ENCODE data around the gene PNMA8A. TPM values are rescaled to one million over a fixed set of nuclear protein-coding genes. Genes with fewer than 3 reads are reported as not detected.
A peak's percentile ranks its signal among the peaks of the same experiment; 100 is the strongest.
"Not testable (repeated sequence)": the region's sequence is repeated elsewhere in the genome, so short reads cannot be mapped to it uniquely, and the experiment has no call there.

PNMA8A gene
- total RNA-seq, 4 donors from 2014 or later: 1.4 to 5.3 (median 2.5) TPM

DNA sequence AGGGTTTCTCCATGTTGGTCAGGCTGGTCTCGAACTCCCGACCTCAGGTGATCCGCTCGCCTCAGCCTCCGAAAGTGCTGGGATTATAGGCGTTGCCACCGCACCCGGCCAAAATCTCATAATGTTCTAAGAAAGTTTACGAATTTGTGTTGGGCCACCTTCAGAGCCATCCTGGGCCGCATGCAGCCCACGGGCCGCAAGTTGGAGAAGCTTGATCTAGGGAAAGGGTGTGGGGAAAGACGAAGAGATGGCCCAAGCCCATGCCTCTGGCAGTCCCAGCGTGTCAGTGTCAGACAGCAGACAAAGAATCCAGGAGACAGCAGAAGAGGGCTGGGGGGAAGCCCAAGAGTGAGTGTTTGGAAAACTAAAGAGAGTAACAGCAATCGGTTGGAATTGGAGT is 25.3 kb downstream of the PNMA8A start:
- Histone ChIP-seq H3K9me3 (no peaks in the 10 kb centered on the region), H3K27ac (replicated peaks in 1 of 4) (no peak overlapping the region), H3K4me1 (peaks cover 5 to 17% (median 14%) of the 10 kb centered on the region in 4 donors), H3K4me3 (no peak overlapping the region), H3K36me3 (no peaks in the 10 kb centered on the region), H3K27me3 (no peaks in the 10 kb centered on the region)
- intact Hi-C loops (cut with DNase I): no loop called here
- no peak for TF ChIP-seq POLR2AphosphoS5 (IDR thresholded peaks at IDR 0.05)
- TF ChIP-seq EP300 (IDR thresholded peaks at IDR 0.05): no peak
- TF ChIP-seq POLR2A (IDR thresholded peaks at IDR 0.05; ENCODE audit: low read depth): no peak
- TF ChIP-seq, protein P1, sequence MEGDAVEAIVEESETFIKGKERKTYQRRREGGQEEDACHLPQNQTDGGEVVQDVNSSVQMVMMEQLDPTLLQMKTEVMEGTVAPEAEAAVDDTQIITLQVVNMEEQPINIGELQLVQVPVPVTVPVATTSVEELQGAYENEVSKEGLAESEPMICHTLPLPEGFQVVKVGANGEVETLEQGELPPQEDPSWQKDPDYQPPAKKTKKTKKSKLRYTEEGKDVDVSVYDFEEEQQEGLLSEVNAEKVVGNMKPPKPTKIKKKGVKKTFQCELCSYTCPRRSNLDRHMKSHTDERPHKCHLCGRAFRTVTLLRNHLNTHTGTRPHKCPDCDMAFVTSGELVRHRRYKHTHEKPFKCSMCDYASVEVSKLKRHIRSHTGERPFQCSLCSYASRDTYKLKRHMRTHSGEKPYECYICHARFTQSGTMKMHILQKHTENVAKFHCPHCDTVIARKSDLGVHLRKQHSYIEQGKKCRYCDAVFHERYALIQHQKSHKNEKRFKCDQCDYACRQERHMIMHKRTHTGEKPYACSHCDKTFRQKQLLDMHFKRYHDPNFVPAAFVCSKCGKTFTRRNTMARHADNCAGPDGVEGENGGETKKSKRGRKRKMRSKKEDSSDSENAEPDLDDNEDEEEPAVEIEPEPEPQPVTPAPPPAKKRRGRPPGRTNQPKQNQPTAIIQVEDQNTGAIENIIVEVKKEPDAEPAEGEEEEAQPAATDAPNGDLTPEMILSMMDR (IDR thresholded peaks at IDR 0.05): no peak
- no peak for DNase-seq (ENCODE audit: extremely low spot score)
- 85% methylated on average over 15 of the region's 15 CpGs for WGBS

DNA sequence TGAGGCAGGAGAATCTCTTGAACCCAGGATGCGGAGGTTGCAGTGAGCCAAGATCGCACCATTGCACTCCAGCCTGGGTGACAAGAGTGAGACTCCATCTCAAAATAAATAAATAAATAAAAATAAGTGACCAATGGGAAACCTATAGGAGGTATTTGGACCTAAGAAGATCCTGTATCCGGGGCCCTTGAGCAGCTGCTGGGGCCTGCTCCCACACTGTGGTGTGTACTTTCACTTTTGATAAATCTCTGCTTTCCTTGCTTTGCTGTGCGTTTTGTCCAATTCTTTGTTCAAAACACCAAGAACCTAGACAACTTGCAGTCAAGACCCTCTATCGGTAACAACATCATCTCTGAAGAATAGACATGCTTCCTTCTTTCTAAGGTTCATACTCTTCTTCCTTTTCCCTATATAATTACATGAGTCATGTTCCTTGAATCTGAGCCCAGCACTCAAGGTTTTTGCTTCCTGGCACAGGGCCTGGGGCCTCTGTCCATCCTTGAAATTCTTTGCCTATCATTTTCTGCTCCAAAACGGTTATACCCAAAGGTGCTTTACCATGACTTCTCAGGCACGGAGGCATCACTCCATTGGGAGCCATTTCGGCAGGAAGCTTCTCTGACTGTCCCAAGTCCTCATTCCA is 28.4 kb downstream of the PNMA8A start:
- no peaks in the 10 kb centered on the region for H3K9me3 ChIP-seq
- peak overlapping the region in 1 of 4 donors; percentile 31 for H3K27ac ChIP-seq (replicated peaks in 1 of 4)
- WGBS: 49% methylated on average over 8 of the region's 8 CpGs
- TF ChIP-seq POLR2AphosphoS5 (IDR thresholded peaks at IDR 0.05) (peak in 1 of 2 donors; percentile 37), POLR2A (IDR thresholded peaks at IDR 0.05; ENCODE audit: low read depth) (no peak), EP300 (IDR thresholded peaks at IDR 0.05) (no peak)
- H3K4me1 ChIP-seq: peaks cover 5 to 17% (median 14%) of the 10 kb centered on the region in 4 donors
- H3K36me3 ChIP-seq: no peaks in the 10 kb centered on the region
- intact Hi-C loops (cut with DNase I): no loop called here
- H3K27me3 ChIP-seq: no peaks in the 10 kb centered on the region
- no peak for DNase-seq (ENCODE audit: extremely low spot score)
- H3K4me3 ChIP-seq: no peak overlapping the region

DNA sequence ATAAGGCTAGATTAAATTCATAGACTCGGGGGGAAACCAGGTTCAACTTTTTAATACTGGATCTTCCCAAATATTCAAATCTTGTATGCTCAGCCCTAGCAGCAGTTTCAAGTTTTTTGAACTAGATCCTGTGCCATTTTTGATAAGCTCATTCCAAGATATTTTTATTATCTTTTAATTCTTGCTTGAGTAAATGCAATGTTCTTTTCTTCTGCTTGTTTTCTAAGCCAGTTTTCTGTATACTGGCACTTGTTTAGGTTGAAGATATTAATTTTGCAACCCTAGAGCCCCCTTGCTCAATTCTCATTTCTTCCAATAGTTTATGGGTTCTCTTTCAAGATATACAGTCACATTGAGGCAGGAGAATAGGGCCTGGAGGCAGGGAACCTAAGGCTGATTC is 29.5 kb downstream of the PNMA8A start:
- Histone ChIP-seq H3K27me3 (no peaks in the 10 kb centered on the region), H3K4me3 (no peak overlapping the region), H3K9me3 (no peaks in the 10 kb centered on the region), H3K36me3 (no peaks in the 10 kb centered on the region), H3K4me1 (peaks cover 5 to 17% (median 14%) of the 10 kb centered on the region in 4 donors), H3K27ac (replicated peaks in 1 of 4) (no peak overlapping the region)
- 54% methylated on average over 1 of the region's 1 CpG for WGBS
- TF ChIP-seq, protein P1 (IDR thresholded peaks at IDR 0.05): no peak
- TF ChIP-seq EP300 (IDR thresholded peaks at IDR 0.05) (no peak), POLR2AphosphoS5 (IDR thresholded peaks at IDR 0.05) (no peak), POLR2A (IDR thresholded peaks at IDR 0.05; ENCODE audit: low read depth) (no peak)
- intact Hi-C loops (cut with DNase I): no loop called here
- no peak for DNase-seq (ENCODE audit: extremely low spot score)

DNA sequence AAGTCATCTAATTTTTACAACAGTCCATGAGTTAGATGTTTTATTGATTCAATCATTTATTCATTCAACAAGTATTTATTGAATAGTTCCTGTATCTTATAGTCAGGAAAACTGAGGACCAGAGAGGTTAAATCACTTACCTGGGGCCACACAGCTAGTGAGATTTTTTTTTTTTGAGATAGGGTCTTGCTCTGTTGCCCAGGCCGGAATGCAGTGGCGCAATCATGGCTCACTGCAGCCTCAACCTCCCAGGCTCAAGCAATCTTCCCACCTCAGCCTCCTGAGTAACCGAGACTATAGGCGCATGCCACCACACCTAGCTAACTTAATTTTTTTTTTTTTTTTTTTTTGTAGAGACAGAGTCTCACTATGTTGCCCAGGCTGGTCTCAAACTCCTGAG is 35.7 kb downstream of the PNMA8A start:
- peaks cover 0 to 21% (median 0%) of the 10 kb centered on the region in 4 donors for H3K27me3 ChIP-seq
- H3K4me3 ChIP-seq; H3K36me3 ChIP-seq; intact Hi-C loops (cut with DNase I); H3K27ac ChIP-seq (replicated peaks in 1 of 4); DNase-seq (ENCODE audit: extremely low spot score); H3K9me3 ChIP-seq; H3K4me1 ChIP-seq: not testable (repeated sequence)
- 95% methylated on average over 4 of the region's 4 CpGs for WGBS

DNA sequence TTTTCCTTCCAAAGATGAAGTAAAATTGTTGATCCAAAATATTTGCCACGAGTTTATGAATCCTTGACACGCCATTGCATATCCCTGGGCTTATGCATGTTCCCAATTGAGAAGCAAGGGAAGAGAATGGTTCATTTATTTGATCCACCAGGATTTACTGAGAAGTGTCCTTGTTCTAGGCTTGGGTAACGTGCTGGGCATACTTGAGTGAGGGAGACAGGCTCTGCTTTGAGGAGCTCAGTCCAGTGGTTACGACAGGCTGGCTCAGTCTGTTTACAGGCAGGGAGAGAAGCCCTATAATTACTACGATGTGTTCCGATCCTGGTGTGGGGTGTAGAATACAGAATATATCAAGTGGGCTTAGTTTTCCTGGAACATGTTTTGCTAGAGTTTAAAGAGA is 36.4 kb downstream of the PNMA8A start:
- DNase-seq (ENCODE audit: extremely low spot score): no peak

DNA sequence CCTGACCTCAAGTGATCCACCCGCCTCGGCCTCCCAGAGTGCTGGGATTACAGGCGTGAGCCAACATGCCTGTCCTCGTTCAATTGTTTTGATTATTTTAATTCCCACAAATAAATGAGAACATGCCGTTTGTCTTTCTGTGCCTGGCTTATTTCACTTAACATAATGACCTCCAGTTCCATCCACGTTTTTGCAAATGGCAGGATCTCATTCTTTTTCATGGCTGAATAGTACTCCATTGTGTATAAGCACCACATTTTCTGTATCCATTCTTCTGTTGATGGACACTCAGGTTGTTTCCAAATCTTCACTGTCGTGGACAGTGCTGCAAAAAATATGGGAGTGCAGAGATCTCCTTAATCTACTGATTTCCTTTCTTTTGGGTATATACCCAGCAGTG is 37.9 kb downstream of the PNMA8A start:
- 58% methylated on average over 7 of the region's 7 CpGs for WGBS
- intact Hi-C loops (cut with DNase I): not testable (repeated sequence)

More for the DNA sequence above, 36.4 kb downstream of the PNMA8A start:
- 57% methylated on average over 6 of the region's 6 CpGs for WGBS
- peaks cover 0 to 21% (median 0%) of the 10 kb centered on the region in 4 donors for H3K27me3 ChIP-seq
- no peaks in the 10 kb centered on the region for H3K9me3 ChIP-seq
- intact Hi-C loops (cut with DNase I): no loop called here
- no peaks in the 10 kb centered on the region for H3K36me3 ChIP-seq
- H3K4me3 ChIP-seq: no peak overlapping the region
- no peak overlapping the region for H3K27ac ChIP-seq (replicated peaks in 1 of 4)
- no peaks in the 10 kb centered on the region for H3K4me1 ChIP-seq
- TF ChIP-seq, protein P1 (IDR thresholded peaks at IDR 0.05): no peak
- TF ChIP-seq POLR2AphosphoS5 (IDR thresholded peaks at IDR 0.05): no peak
- no peak for TF ChIP-seq EP300 (IDR thresholded peaks at IDR 0.05)
- TF ChIP-seq POLR2A (IDR thresholded peaks at IDR 0.05; ENCODE audit: low read depth): no peak

More for the DNA sequence above, 37.9 kb downstream of the PNMA8A start:
- H3K4me1 ChIP-seq; H3K27ac ChIP-seq (replicated peaks in 1 of 4); DNase-seq (ENCODE audit: extremely low spot score); H3K9me3 ChIP-seq; H3K4me3 ChIP-seq; H3K36me3 ChIP-seq: not testable (repeated sequence)
- H3K27me3 ChIP-seq: peaks cover 0 to 29% (median 0%) of the 10 kb centered on the region in 4 donors

Data from esophagus muscularis mucosa (tissue), 4 donors.